Thyroid gland (tissue), 4 donors: Measurements from ENCODE around the gene MYOCOS.

ENCODE experiments used
- CTCF ChIP-seq, 6 experiments: fragments of 200-600 bp in 3 of 6; fragments of 450-650 bp in 3 of 6; sonication (generic) in 3 of 6; IDR thresholded peaks; one replicate each; pipeline ENCODE4 v1.5.1; 2016 to 2019; ENCODE audit warnings: antibody characterized with exemption in 6 of 6, mild to moderate bottlenecking in 2 of 6, inconsistent platforms in 1 of 6, moderate library complexity in 1 of 6
- POLR2A ChIP-seq, 2 donors: fragments of 450-650 bp; IDR thresholded peaks; one replicate each; pipeline ENCODE4 v1.6.1; 2017; ENCODE audit warnings: antibody characterized with exemption in 2 of 2, mild to moderate bottlenecking in 2 of 2, moderate library complexity in 1 of 2

DNA sequence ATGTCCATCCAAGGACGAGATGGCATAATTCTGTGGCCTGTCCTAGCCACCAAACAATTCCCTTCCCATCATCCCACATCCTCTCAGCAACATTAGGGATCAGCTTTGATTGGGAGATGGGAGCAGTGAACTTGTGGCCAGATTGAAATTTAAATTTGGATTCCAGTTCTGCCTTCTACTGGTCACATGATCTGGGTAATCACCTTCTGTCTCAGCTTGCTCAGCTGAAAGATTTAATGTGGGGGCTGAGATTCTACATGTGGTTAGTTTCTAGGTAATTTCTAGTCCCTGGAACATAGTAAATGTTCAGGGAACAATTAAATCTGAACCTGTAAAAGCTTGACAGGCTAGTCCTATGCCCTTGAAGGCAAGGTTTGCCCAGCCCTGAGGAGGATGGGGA lies 3.2 kb downstream of the MYOCOS start:
- TF ChIP-seq POLR2A (IDR thresholded peaks at IDR 0.05) (no peak), CTCF (IDR thresholded peaks at IDR 0.05) (no peak)
